Measurements from ENCODE around the gene BTBD8.
A peak's percentile ranks its signal among the peaks of the same experiment; 100 is the strongest.
"Not testable (repeated sequence)": the region's sequence is repeated elsewhere in the genome, so short reads cannot be mapped to it uniquely, and the experiment has no call there.

Gene BTBD8

GRCh38 chr1:92075311-92075710 is 4.8 kb upstream of the BTBD8 start, which contains the start of gene SETSIP:
Gene SETSIP (minus strand): TSS chr1:92075411. CDS start chr1:92075411, 0 bp downstream.
- TF ChIP-seq EZH2 (IDR thresholded peaks at IDR 0.05; ENCODE audit: borderline replicate concordance, low read length): no peak
- TF ChIP-seq, protein P1, sequence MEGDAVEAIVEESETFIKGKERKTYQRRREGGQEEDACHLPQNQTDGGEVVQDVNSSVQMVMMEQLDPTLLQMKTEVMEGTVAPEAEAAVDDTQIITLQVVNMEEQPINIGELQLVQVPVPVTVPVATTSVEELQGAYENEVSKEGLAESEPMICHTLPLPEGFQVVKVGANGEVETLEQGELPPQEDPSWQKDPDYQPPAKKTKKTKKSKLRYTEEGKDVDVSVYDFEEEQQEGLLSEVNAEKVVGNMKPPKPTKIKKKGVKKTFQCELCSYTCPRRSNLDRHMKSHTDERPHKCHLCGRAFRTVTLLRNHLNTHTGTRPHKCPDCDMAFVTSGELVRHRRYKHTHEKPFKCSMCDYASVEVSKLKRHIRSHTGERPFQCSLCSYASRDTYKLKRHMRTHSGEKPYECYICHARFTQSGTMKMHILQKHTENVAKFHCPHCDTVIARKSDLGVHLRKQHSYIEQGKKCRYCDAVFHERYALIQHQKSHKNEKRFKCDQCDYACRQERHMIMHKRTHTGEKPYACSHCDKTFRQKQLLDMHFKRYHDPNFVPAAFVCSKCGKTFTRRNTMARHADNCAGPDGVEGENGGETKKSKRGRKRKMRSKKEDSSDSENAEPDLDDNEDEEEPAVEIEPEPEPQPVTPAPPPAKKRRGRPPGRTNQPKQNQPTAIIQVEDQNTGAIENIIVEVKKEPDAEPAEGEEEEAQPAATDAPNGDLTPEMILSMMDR (IDR thresholded peaks at IDR 0.05; ENCODE audit: low read length): no peak
- no peaks in the 10 kb centered on the region for H4K20me1 ChIP-seq (ENCODE audit: insufficient read depth, low read length)
- H3K4me2 ChIP-seq (ENCODE audit: low read length): no peak within 1 kb of the TSS
- no peaks in the 10 kb centered on the region for H3K9me2 ChIP-seq (ENCODE audit: low read depth, low read length)
- no peak within 1 kb of the TSS for H3K4me3 ChIP-seq (ENCODE audit: low read depth, low read length, poor library complexity, severe bottlenecking)
- H3K36me3 ChIP-seq (ENCODE audit: insufficient read depth, low read length): no peaks in the 10 kb centered on the region
- no peak within 1 kb of the TSS for H2AFZ ChIP-seq (ENCODE audit: low read length)
- H3K4me1 ChIP-seq (ENCODE audit: insufficient read depth, low read length, severe bottlenecking): peaks cover 6% of the 10 kb centered on the region
- no peaks in the 10 kb centered on the region for H3K79me2 ChIP-seq (ENCODE audit: insufficient read depth, low read length)
- H3K27ac ChIP-seq (ENCODE audit: low read depth, low read length, poor library complexity, severe bottlenecking): no peak within 1 kb of the TSS
- no peak within 1 kb of the TSS for H3K9ac ChIP-seq (ENCODE audit: low read length)
- no peaks in the 10 kb centered on the region for H3K9me3 ChIP-seq (ENCODE audit: low read length)
- H3K27me3 ChIP-seq (ENCODE audit: insufficient read depth, low read length): no peaks in the 10 kb centered on the region
- H3F3A ChIP-seq (ENCODE audit: insufficient read depth, low read length): no peaks in the 10 kb centered on the region

DNA sequence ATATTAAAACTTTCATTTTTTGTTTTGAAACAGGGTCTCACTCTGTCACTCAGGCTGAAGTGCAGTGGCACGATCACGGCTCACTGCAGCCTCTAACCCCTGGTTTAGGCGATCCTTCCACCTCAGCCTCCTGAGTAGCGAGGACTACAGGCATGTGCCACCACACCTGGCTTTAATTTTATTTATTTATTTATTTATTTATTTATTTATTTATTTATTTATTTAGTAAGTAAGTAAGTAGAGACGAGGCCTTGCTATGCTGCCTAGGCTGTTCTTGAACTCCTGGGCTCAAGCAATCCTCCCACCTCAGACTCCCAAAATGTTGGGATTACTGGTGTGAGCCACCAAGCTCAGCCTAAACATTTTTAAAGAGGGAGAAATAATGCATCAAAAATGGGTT is 3.8 kb upstream of the BTBD8 start:
- H3K27me3 ChIP-seq (ENCODE audit: insufficient read depth, low read length): no peaks in the 10 kb centered on the region
- H3K79me2 ChIP-seq (ENCODE audit: insufficient read depth, low read length): no peaks in the 10 kb centered on the region
- no peaks in the 10 kb centered on the region for H3K36me3 ChIP-seq (ENCODE audit: insufficient read depth, low read length)
- no peaks in the 10 kb centered on the region for H3K9me3 ChIP-seq (ENCODE audit: low read length)
- no peak overlapping the region for H3K9ac ChIP-seq (ENCODE audit: low read length)
- no peaks in the 10 kb centered on the region for H3F3A ChIP-seq (ENCODE audit: insufficient read depth, low read length)
- no peaks in the 10 kb centered on the region for H4K20me1 ChIP-seq (ENCODE audit: insufficient read depth, low read length)
- H3K27ac ChIP-seq (ENCODE audit: low read depth, low read length, poor library complexity, severe bottlenecking): no peak overlapping the region
- no peak overlapping the region for H3K4me2 ChIP-seq (ENCODE audit: low read length)
- H3K9me2 ChIP-seq (ENCODE audit: low read depth, low read length): no peaks in the 10 kb centered on the region
- H3K4me3 ChIP-seq (ENCODE audit: low read depth, low read length, poor library complexity, severe bottlenecking): no peak overlapping the region
- peaks cover 11% of the 10 kb centered on the region for H3K4me1 ChIP-seq (ENCODE audit: insufficient read depth, low read length, severe bottlenecking)
- TF ChIP-seq, protein P1 (IDR thresholded peaks at IDR 0.05; ENCODE audit: low read length): no peak
- no peak for TF ChIP-seq EZH2 (IDR thresholded peaks at IDR 0.05; ENCODE audit: borderline replicate concordance, low read length)
- H2AFZ ChIP-seq (ENCODE audit: low read length): no peak overlapping the region

DNA sequence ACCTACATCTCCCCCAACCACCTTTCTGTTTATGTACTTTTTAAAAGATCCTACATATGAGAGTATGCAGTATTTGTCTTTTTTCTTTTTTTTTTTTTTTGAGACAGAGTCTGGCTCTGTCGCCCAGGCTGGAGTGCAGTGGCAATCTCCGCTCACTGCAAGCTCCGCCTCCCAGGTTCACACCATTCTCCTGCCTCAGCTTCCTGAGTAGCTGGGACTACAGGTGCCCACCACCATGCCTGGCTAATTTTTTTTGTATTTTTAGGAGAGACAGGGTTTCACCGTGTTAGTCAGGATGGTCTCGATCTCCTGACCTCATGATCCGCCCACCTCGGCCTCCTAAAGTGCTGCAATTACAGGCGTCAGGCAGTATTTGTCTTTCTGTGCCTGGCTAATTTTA is 2.1 kb upstream of the BTBD8 start:
- not testable (repeated sequence) for H2AFZ ChIP-seq (ENCODE audit: low read length); H3F3A ChIP-seq (ENCODE audit: insufficient read depth, low read length); H4K20me1 ChIP-seq (ENCODE audit: insufficient read depth, low read length); H3K27me3 ChIP-seq (ENCODE audit: insufficient read depth, low read length); H3K36me3 ChIP-seq (ENCODE audit: insufficient read depth, low read length); H3K9me2 ChIP-seq (ENCODE audit: low read depth, low read length); H3K4me2 ChIP-seq (ENCODE audit: low read length); H3K4me3 ChIP-seq (ENCODE audit: low read depth, low read length, poor library complexity, severe bottlenecking); H3K9ac ChIP-seq (ENCODE audit: low read length); H3K9me3 ChIP-seq (ENCODE audit: low read length); H3K79me2 ChIP-seq (ENCODE audit: insufficient read depth, low read length); H3K27ac ChIP-seq (ENCODE audit: low read depth, low read length, poor library complexity, severe bottlenecking)
- peaks cover 23% of the 10 kb centered on the region for H3K4me1 ChIP-seq (ENCODE audit: insufficient read depth, low read length, severe bottlenecking)

DNA sequence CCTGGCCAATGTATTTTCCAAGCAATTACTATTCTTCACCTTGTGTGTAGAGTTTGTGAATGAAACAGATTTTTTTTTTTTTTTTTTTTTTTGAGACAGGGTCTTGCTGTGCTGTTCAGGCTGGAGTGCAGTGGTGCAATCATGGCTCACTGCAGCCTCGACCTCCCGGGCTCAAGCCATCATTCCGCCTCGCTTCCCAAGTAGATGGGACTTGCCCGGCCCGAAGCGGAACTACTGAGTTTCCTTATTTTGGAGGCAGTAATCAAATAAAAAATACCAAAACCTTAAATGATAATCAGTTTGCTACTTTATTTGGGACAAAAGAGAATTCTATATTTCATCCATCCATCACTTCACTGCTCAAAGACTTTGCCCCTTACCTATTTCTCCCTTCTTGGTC is 704 bp upstream of the BTBD8 start:
- Histone ChIP-seq H4K20me1 (ENCODE audit: insufficient read depth, low read length) (no peaks in the 10 kb centered on the region), H3K27me3 (ENCODE audit: insufficient read depth, low read length) (no peaks in the 10 kb centered on the region), H3K4me2 (ENCODE audit: low read length) (peak overlapping the region; percentile 86), H3K9me3 (ENCODE audit: low read length) (no peaks in the 10 kb centered on the region), H3K9me2 (ENCODE audit: low read depth, low read length) (no peaks in the 10 kb centered on the region), H2AFZ (ENCODE audit: low read length) (peak overlapping the region; percentile 92), H3K4me1 (ENCODE audit: insufficient read depth, low read length, severe bottlenecking) (peaks cover 25% of the 10 kb centered on the region), H3K4me3 (ENCODE audit: low read depth, low read length, poor library complexity, severe bottlenecking) (peak overlapping the region; percentile 67), H3K79me2 (ENCODE audit: insufficient read depth, low read length) (no peaks in the 10 kb centered on the region), H3K9ac (ENCODE audit: low read length) (peak overlapping the region; percentile 64; the same call in 1 of the 2 replicates), H3K27ac (ENCODE audit: low read depth, low read length, poor library complexity, severe bottlenecking) (no peak overlapping the region), H3K36me3 (ENCODE audit: insufficient read depth, low read length) (no peaks in the 10 kb centered on the region), H3F3A (ENCODE audit: insufficient read depth, low read length) (no peaks in the 10 kb centered on the region)
- TF ChIP-seq, protein P1 (IDR thresholded peaks at IDR 0.05; ENCODE audit: low read length): no peak
- no peak for TF ChIP-seq EZH2 (IDR thresholded peaks at IDR 0.05; ENCODE audit: borderline replicate concordance, low read length)
